Mesendoderm (in vitro differentiated cells): ENCODE results near the gene DMP1.

Experiments used
- DNase-seq: peaks from one replicate; pipeline ENCODE4 v3.0.0; 2013
- H2AK5ac ChIP-seq: 2 replicates; pipeline ENCODE4 v1.6.1; 2013; ENCODE audit warnings: low read length, inconsistent platforms
- H2BK120ac ChIP-seq: 2 replicates; pipeline ENCODE4 v1.6.1; 2013; ENCODE audit warnings: low read depth, mild to moderate bottlenecking, low read length, moderate library complexity, mixed read lengths
- H2BK15ac ChIP-seq: replicated peaks from 2 replicates; pipeline ENCODE4 v1.6.1; 2013; ENCODE audit warnings: low read depth, mild to moderate bottlenecking, moderate library complexity
- H2BK5ac ChIP-seq: 2 replicates; pipeline ENCODE4 v1.6.1; 2013; ENCODE audit warnings: low read length, inconsistent platforms
- H3K18ac ChIP-seq: 2 replicates; pipeline ENCODE4 v1.6.1; 2013; ENCODE audit warnings: mild to moderate bottlenecking, low read length, mixed read lengths
- H3K23ac ChIP-seq: one replicate; pipeline ENCODE4 v1.6.1; 2013; ENCODE audit warnings: low read length
- H3K27ac ChIP-seq: 2 replicates; pipeline ENCODE4 v1.5.1; 2013; ENCODE audit warnings: low read depth, mild to moderate bottlenecking, inconsistent platforms, low read length, moderate library complexity
- H3K27me3 ChIP-seq: 2 replicates; pipeline ENCODE4 v1.6.1; 2013; ENCODE audit warnings: low read length, control low read depth, mild to moderate bottlenecking, inconsistent platforms; ENCODE audit not compliant: insufficient read depth, poor library complexity
- H3K36me3 ChIP-seq: 2 replicates; pipeline ENCODE4 v1.6.1; 2013; ENCODE audit warnings: low read length, inconsistent platforms; ENCODE audit not compliant: control insufficient read depth, insufficient read depth
- H3K4ac ChIP-seq: one replicate; pipeline ENCODE4 v1.6.1; 2013; ENCODE audit warnings: low read depth, mild to moderate bottlenecking, low read length, moderate library complexity
- H3K4me1 ChIP-seq: 2 replicates; pipeline ENCODE4 v1.6.1; 2013; ENCODE audit warnings: low read depth, low read length, inconsistent platforms; ENCODE audit not compliant: control insufficient read depth
- H3K4me2 ChIP-seq: 2 replicates; pipeline ENCODE4 v1.6.1; 2013; ENCODE audit warnings: low read length
- H3K4me3 ChIP-seq: 2 replicates; pipeline ENCODE4 v1.5.1; 2013; ENCODE audit warnings: mild to moderate bottlenecking, low read length
- H3K56ac ChIP-seq: one replicate; pipeline ENCODE4 v1.6.1; 2013; ENCODE audit warnings: low read length
- H3K79me1 ChIP-seq: 2 replicates; pipeline ENCODE4 v1.6.1; 2013; ENCODE audit warnings: low read length, inconsistent platforms
- H3K79me2 ChIP-seq: 2 replicates; pipeline ENCODE4 v1.6.1; 2013; ENCODE audit warnings: mild to moderate bottlenecking, low read length; ENCODE audit not compliant: control insufficient read depth, insufficient read depth
- H3K9ac ChIP-seq: 2 replicates; pipeline ENCODE4 v1.6.1; 2013; ENCODE audit warnings: low read length, inconsistent platforms
- H4K5ac ChIP-seq: one replicate; pipeline ENCODE4 v1.6.1; 2013; ENCODE audit warnings: low read length
- H4K8ac ChIP-seq: one replicate; pipeline ENCODE4 v1.6.1; 2013; ENCODE audit warnings: low read depth, mild to moderate bottlenecking, control low read depth, low read length, moderate library complexity
- WGBS: extraction: QIAGEN DNeasy Blood & Tissue Kit; methylation state at CpG from one replicate; pipeline ENCODE4 v1.1.7; 2013; ENCODE audit warnings: low lambda C conversion rate, missing lambda C conversion rate; ENCODE audit not compliant: insufficient coverage; ENCODE audit errors: extremely low coverage; 5-methylcytosine and 5-hydroxymethylcytosine counted together

Gene DMP1

DNA sequence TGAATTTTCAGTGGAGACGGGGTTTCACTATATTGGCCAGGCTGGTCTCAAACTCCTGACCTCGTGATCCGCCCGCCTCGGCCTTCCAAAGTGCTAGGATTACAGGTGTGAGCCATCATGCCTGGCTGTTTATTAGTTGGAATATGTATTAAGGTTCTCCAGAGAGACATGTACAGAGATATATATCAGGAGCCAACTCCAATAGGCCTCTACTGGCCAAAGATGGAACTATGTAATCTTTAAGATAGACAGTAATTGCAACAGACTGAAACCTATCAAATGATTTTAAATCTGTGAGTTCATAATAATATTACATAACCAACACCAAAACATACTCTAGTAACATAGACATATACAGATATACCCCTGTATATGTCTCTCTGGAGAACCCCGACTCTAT is 5.8 kb upstream of the DMP1 start:
- no peak overlapping the region for H3K4me2 ChIP-seq
- H3K27me3 ChIP-seq: no peaks in the 10 kb centered on the region
- WGBS: no CpG with 5 or more reads among the region's 6 CpGs
- no peak overlapping the region for H3K9ac ChIP-seq
- H3K79me2 ChIP-seq: no peaks in the 10 kb centered on the region
- H4K5ac ChIP-seq: no peak overlapping the region
- H3K23ac ChIP-seq: no peak overlapping the region
- H3K18ac ChIP-seq: no peak overlapping the region
- no peak overlapping the region for H2AK5ac ChIP-seq
- no peak overlapping the region for H3K56ac ChIP-seq
- DNase-seq: no peak
- no peaks in the 10 kb centered on the region for H3K36me3 ChIP-seq
- no peak overlapping the region for H2BK120ac ChIP-seq
- H3K4me3 ChIP-seq: no peak overlapping the region
- no peak overlapping the region for H2BK5ac ChIP-seq
- no peak overlapping the region for H2BK15ac ChIP-seq
- H3K27ac ChIP-seq: no peak overlapping the region
- no peaks in the 10 kb centered on the region for H3K79me1 ChIP-seq
- no peaks in the 10 kb centered on the region for H3K4me1 ChIP-seq
- no peak overlapping the region for H4K8ac ChIP-seq
- no peak overlapping the region for H3K4ac ChIP-seq

DNA sequence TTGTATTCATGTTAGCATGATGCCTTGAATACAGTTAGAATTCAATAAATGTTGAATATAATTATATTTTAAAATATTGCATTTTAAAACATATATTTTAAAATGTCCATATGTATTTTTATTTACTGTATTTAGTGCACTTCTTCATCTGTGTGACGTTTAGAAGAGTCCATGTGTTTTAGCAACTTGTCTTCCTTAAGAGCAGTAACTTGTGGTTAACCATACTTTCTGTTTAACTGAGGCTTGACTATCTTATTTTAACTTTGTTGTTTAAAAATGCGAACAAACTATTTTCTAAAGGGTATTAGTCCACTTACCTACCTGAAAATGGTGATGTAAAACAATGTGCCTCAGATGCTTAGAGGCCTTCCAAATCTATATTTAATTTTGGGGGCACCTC is 858 bp downstream of the DMP1 start:
- H2BK120ac ChIP-seq: no peak overlapping the region
- H3K4ac ChIP-seq: no peak overlapping the region
- H3K36me3 ChIP-seq: no peaks in the 10 kb centered on the region
- H3K23ac ChIP-seq: no peak overlapping the region
- no peak overlapping the region for H3K18ac ChIP-seq
- H3K9ac ChIP-seq: no peak overlapping the region
- no peak overlapping the region for H3K4me3 ChIP-seq
- no peak overlapping the region for H3K4me2 ChIP-seq
- DNase-seq: no peak
- no peaks in the 10 kb centered on the region for H3K79me2 ChIP-seq
- no peak overlapping the region for H4K8ac ChIP-seq
- no peak overlapping the region for H3K27ac ChIP-seq
- H4K5ac ChIP-seq: no peak overlapping the region
- no peaks in the 10 kb centered on the region for H3K79me1 ChIP-seq
- H2BK5ac ChIP-seq: no peak overlapping the region
- H3K56ac ChIP-seq: no peak overlapping the region
- H3K27me3 ChIP-seq: no peaks in the 10 kb centered on the region
- peaks cover 4% of the 10 kb centered on the region for H3K4me1 ChIP-seq
- no CpG with 5 or more reads among the region's 2 CpGs for WGBS
- H2BK15ac ChIP-seq: no peak overlapping the region
- no peak overlapping the region for H2AK5ac ChIP-seq

DNA sequence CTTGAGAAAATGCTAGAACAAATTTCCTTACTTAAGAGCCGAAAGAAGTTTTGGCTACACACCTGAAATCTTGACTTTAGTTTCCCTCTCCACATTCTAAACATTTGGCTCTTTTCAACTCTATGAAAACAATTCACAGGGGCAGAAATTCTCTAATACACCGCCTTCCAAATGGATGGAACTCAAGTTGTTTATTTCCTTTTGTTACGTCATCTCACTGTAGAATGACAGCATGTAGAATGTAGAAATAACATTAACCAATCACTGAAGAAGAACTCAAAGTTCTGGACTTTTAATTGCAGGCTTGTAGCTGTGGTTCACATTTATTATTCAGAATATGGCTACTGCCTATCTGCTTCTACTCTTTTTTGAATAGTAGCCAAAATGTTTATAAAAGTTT is 1.9 kb downstream of the DMP1 start:
- H3K27me3 ChIP-seq: no peaks in the 10 kb centered on the region
- no CpG with 5 or more reads among the region's 3 CpGs for WGBS
- H3K23ac ChIP-seq: no peak overlapping the region
- no peak for DNase-seq
- H3K79me2 ChIP-seq: no peaks in the 10 kb centered on the region
- H3K4ac ChIP-seq: no peak overlapping the region
- H2AK5ac ChIP-seq: no peak overlapping the region
- H3K79me1 ChIP-seq: no peaks in the 10 kb centered on the region
- no peak overlapping the region for H3K4me2 ChIP-seq
- no peak overlapping the region for H3K27ac ChIP-seq
- no peak overlapping the region for H2BK120ac ChIP-seq
- H4K8ac ChIP-seq: no peak overlapping the region
- no peaks in the 10 kb centered on the region for H3K36me3 ChIP-seq
- no peak overlapping the region for H2BK5ac ChIP-seq
- no peak overlapping the region for H3K18ac ChIP-seq
- no peak overlapping the region for H4K5ac ChIP-seq
- no peak overlapping the region for H3K4me3 ChIP-seq
- H2BK15ac ChIP-seq: peak overlapping the region; percentile 36
- no peak overlapping the region for H3K56ac ChIP-seq
- no peak overlapping the region for H3K9ac ChIP-seq
- H3K4me1 ChIP-seq: peaks cover 4% of the 10 kb centered on the region

DNA sequence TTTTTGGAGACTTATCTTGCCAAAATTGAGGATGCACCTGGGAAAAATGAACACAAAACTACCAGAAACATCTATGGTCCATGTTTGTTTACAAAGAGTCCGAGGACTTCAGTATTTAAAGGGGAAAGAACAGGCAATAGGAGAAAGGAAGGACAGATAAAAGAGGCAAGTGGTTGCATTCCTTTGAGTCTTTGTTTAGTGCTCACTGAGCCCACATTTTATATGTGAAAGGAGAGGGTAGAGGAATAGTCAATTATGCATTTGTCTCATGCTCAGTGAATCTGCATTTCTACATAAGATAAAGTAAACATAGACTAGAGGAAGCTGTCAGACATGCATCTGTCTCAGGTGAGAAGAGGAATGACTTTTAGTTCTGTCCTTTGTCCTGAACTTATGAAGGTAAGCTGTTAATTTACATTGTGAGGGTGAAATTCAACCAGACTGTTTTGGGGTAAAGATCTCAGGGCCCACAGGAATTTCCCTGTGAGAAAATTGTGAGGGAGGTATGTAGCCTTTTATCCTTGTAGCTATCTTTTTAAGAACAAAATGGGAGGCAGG is 4.5 kb downstream of the DMP1 start:
- Histone ChIP-seq H3K9ac (no peak overlapping the region), H3K36me3 (no peaks in the 10 kb centered on the region), H3K27ac (no peak overlapping the region), H3K4ac (no peak overlapping the region), H3K27me3 (no peaks in the 10 kb centered on the region), H3K56ac (no peak overlapping the region), H2BK5ac (no peak overlapping the region), H3K23ac (no peak overlapping the region), H3K79me2 (no peaks in the 10 kb centered on the region), H3K4me2 (no peak overlapping the region), H4K8ac (no peak overlapping the region), H2AK5ac (no peak overlapping the region), H2BK120ac (no peak overlapping the region), H3K79me1 (no peaks in the 10 kb centered on the region), H4K5ac (no peak overlapping the region), H3K4me1 (peaks cover 10% of the 10 kb centered on the region), H3K18ac (no peak overlapping the region), H3K4me3 (no peak overlapping the region), H2BK15ac (no peak overlapping the region)
- WGBS: no CpG with 5 or more reads among the region's 1 CpG
- DNase-seq: peak; percentile 47

DNA sequence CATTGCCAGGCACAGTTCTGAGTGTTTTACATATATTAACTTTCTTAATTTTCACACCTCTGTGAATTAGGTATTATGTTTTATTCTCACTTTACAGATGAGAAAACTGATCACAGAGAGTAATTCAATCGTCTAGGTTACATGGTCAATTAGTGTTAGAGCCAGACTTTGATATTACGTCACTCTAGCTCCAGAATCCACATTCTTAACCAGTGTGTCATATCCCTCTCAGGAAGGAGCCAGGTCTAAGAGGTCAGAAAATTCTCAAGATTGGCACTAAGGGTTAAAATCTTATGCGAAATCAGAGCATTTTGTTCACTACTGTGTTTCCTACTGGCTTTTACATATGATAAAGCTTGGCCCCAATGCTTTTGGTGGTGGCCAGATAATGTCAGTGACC is 7.4 kb downstream of the DMP1 start:
- Histone ChIP-seq H3K23ac (no peak overlapping the region), H3K27ac (no peak overlapping the region), H2BK15ac (no peak overlapping the region), H3K56ac (no peak overlapping the region), H4K8ac (no peak overlapping the region), H3K79me1 (no peaks in the 10 kb centered on the region), H3K18ac (no peak overlapping the region), H3K9ac (no peak overlapping the region), H3K4me1 (peaks cover 10% of the 10 kb centered on the region), H2BK5ac (no peak overlapping the region), H2BK120ac (no peak overlapping the region), H3K27me3 (no peaks in the 10 kb centered on the region), H2AK5ac (no peak overlapping the region), H3K4me3 (no peak overlapping the region), H3K36me3 (no peaks in the 10 kb centered on the region), H3K4ac (no peak overlapping the region), H3K4me2 (no peak overlapping the region), H4K5ac (no peak overlapping the region), H3K79me2 (no peaks in the 10 kb centered on the region)
- no CpG with 5 or more reads among the region's 3 CpGs for WGBS
- DNase-seq: peak; percentile 87

DNA sequence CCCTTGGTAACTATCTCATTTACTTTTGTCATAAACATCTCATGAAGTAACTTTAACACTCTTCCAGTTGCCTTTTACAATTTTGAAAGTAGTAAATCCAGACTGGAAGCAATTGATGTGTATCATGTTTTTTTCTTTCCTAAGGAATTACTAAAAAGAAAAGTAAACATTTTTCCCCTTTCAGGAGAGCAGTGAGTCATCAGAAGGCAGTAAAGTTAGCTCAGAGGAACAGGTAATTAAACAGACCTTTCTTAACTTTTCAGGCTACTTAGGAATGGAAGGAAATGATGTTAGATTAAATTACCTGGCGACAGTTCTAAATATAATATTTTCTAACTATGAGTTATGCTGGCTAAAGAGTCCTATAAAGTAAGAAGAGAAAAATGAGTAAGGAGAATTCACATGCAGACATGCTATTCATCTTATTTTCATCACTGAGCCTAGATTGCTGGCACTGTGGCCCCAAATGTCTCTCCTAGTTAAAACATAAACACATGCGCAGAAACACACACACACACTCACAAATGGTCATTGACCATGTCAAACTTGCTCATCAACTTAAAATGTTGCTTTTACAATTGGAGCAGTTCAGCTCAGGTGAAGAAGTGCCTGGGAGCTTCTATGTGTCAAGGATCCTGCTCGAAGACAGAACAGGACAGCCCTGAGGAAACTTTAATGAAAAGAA is 9.3 kb downstream of the DMP1 start:
- Histone ChIP-seq H3K4ac (no peak overlapping the region), H4K8ac (no peak overlapping the region), H2BK120ac (no peak overlapping the region), H2BK5ac (no peak overlapping the region), H3K56ac (no peak overlapping the region), H3K23ac (no peak overlapping the region), H3K9ac (no peak overlapping the region), H3K18ac (no peak overlapping the region), H3K36me3 (no peaks in the 10 kb centered on the region), H3K79me2 (no peaks in the 10 kb centered on the region), H2AK5ac (no peak overlapping the region), H3K27ac (no peak overlapping the region), H3K4me2 (no peak overlapping the region), H3K27me3 (no peaks in the 10 kb centered on the region), H2BK15ac (no peak overlapping the region), H3K4me3 (no peak overlapping the region), H3K79me1 (no peaks in the 10 kb centered on the region), H3K4me1 (peaks cover 10% of the 10 kb centered on the region), H4K5ac (no peak overlapping the region)
- no CpG with 5 or more reads among the region's 3 CpGs for WGBS
- peak; percentile 17 for DNase-seq
